ENCODE results near the gene TTBK2.

DNA sequence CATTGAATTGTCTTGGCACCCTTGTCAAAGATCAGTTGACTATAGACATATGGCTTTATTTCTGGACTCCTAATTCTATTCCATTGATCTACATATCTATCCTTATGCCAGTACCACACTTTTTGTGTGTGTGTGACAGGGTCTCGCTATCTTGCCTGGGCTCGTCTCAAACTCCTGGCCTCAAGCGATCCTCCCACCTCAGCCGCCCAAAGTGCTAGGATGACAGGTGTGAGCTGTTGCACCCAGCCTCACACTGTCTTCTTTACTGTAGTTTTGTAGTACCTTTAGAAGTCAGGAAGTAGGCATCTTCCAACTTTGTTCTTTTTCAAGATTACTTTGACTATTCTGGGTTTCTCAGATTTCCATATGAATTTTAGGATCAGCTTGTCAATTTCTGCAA lies 208.0 kb downstream of the TTBK2 start:
- TF ChIP-seq POLR2A (IDR thresholded peaks at IDR 0.05) (no peak), EP300 (IDR thresholded peaks at IDR 0.05; ENCODE audit: low read depth) (no peak)
- TF ChIP-seq, protein P1, sequence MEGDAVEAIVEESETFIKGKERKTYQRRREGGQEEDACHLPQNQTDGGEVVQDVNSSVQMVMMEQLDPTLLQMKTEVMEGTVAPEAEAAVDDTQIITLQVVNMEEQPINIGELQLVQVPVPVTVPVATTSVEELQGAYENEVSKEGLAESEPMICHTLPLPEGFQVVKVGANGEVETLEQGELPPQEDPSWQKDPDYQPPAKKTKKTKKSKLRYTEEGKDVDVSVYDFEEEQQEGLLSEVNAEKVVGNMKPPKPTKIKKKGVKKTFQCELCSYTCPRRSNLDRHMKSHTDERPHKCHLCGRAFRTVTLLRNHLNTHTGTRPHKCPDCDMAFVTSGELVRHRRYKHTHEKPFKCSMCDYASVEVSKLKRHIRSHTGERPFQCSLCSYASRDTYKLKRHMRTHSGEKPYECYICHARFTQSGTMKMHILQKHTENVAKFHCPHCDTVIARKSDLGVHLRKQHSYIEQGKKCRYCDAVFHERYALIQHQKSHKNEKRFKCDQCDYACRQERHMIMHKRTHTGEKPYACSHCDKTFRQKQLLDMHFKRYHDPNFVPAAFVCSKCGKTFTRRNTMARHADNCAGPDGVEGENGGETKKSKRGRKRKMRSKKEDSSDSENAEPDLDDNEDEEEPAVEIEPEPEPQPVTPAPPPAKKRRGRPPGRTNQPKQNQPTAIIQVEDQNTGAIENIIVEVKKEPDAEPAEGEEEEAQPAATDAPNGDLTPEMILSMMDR (IDR thresholded peaks at IDR 0.05): no peak

Data from transverse colon (tissue), 3 donors.